GM12864 (cell line): ENCODE measurements around the gene IL36B.

Source experiments
- DNase-seq: peaks from one replicate; pipeline ENCODE4 v3.0.0-alpha.2; 2011; ENCODE audit warnings: low read depth
- H3K4me3 ChIP-seq: 2 replicates; pipeline ENCODE4 v1.5.1; 2011; ENCODE audit warnings: mild to moderate bottlenecking, low read depth, low read length, control low read depth
- CTCF ChIP-seq: IDR thresholded peaks from 2 replicates; pipeline ENCODE4 v1.5.1; 2011; ENCODE audit warnings: low read depth, mild to moderate bottlenecking, moderate library complexity, low read length, control low read depth, inconsistent platforms; ENCODE audit errors: missing control alignments

The IL36B gene

GRCh38 chr2:113068249-113068648 is 15.6 kb upstream of the IL36B start:
- TF ChIP-seq CTCF = no peak
- no peak overlapping the region for H3K4me3 ChIP-seq
- DNase-seq = no peak

GRCh38 chr2:113067681-113068080 is 15.0 kb upstream of the IL36B start, which contains the start of gene IL1F10:
IL1F10 (plus strand) TSS chr2:113067970; CDS start chr2:113072739, 4,769 bp downstream.
- TF ChIP-seq CTCF = no peak
- no peak within 1 kb of the TSS for H3K4me3 ChIP-seq
- no peak for DNase-seq

GRCh38 chr2:113064898-113065297 is 12.2 kb upstream of the IL36B start:
- TF ChIP-seq CTCF = no peak
- H3K4me3 ChIP-seq = no peak overlapping the region
- no peak for DNase-seq

- DNase-seq = no peak
- TF ChIP-seq CTCF = no peak
- H3K4me3 ChIP-seq = no peak overlapping the region
These were observed 11.6 kb upstream of the IL36B start for GRCh38 chr2:113064281-113064680.

- DNase-seq = no peak
- TF ChIP-seq CTCF = no peak
These were observed 9.5 kb upstream of the IL36B start for GRCh38 chr2:113061896-113062770.

GRCh38 chr2:113061241-113061640 is 8.6 kb upstream of the IL36B start:
- no peak for DNase-seq
- no peak overlapping the region for H3K4me3 ChIP-seq
- no peak for TF ChIP-seq CTCF

More at GRCh38 chr2:113061896-113062770, 9.5 kb upstream of the IL36B start:
- no peak overlapping the region for H3K4me3 ChIP-seq

- TF ChIP-seq CTCF = no peak
- no peak overlapping the region for H3K4me3 ChIP-seq
- DNase-seq = no peak
These were observed 8.1 kb upstream of the IL36B start for GRCh38 chr2:113060796-113061195.
